GM19238 (cell line): ENCODE data around the gene DOK1.

Source experiments
- DNase-seq: peaks from one replicate; pipeline ENCODE4 v3.0.0; 2011; ENCODE audit warnings: low spot score; ENCODE audit not compliant: insufficient read length

DOK1 gene

DNA sequence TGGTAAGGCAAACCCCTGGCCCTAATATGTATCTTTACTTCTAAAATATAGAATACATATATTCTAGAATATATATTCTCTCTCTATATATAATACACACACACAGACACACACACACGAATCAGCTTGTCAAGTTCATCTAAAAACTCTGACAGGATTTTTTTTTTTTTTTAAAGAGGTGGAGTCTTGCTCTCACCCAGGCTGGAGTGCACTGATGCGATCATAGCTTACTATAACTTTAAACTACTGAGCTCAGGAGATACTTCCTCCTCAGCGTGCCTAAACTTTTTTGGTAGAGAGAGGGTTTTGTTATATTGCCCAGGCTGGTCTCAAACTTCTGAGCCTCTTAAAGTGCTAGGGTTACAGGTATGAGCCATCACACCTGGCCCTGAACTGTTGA is 45.2 kb downstream of the DOK1 start:
- no peak for DNase-seq

DNA sequence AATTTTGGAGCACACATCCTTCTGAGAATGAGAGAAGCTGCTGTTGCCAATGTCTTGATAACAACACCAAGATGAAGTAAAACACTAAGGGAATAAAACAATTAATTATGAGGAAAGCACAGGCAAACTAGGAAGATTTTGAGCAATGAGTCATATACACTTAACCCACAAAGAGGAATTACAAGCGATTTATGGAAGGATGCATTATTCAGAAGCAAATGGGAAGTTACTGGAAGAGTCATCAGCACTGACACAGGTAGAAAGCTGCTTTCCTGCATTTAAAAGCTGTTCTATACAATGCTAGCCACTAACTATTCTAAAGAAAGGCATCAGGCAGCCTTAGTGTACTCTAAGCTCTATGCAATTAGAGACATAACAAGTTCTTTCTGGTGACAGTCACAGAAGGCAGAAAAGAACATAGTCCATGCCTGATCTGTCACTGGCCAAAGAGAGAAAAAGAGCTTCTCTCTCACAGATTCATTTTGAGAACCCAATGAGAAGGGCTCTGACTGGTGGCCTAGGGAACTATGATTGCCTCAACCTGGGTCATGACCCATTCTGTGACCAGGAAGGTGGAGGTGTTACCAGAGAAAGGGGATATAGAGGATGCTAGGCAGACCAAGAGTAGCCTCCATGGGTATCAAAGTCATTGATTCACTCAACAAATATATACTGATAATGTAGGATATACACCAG is 48.2 kb downstream of the DOK1 start:
- no peak for DNase-seq

DNA sequence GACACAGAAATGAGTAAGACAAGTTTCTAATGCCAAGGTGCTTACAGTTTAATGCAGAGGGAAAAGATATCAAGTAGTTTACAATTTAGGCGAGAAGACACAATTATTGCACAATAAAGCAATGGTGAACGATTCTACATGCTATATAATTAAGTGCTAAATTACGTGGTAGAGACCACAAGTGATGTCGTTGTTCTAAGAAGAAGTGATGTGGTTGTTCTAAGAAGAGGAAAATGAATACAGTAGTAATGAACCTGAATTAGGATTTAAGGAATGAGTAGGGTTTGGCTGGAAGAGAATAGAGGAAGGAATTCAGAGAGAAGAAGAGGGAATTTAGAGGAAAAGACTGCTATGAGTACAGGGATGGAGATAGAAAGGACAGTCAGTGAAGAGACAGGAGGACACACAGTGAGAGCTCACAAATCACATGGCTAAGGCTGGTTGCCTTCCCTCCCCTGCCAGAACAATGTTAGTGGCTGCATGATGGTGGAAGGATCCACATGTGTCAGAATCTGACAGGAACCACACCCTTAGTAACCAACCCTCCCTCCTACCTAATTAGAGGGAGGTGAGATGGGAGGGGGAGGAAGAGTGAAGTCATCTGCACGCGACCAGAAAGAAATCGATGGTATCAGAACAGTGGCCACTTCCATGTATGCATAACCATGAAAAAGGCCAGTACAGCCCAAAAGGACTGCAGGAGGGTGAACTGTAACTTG is 48.9 kb downstream of the DOK1 start:
- DNase-seq, result no peak

DNA sequence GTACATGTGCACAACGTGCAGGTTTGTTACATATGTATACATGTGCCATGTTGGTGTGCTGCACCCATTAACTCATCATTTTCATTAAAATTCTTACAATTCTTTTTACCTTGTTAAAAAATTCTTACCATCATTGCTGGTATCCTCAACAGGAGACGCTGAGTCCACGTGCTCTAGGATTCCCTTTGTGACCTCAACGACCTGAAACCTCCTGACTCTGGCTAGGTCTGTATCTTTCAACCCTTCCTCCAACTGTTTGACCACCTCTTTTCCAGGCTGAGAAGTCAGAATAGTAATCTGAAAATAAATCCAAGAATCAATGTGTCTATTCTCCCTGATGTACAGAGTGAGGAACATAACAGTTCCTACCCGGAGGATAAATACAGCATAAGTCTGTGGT is 52.4 kb downstream of the DOK1 start:
- DNase-seq, result no peak
